Activated CD4-positive, alpha-beta T cell treated with anti-CD3 and anti-CD28 coated beads for 36 hours (primary cell): ENCODE measurements around the gene CDS2. TPM values are rescaled to one million over a fixed set of nuclear protein-coding genes. Genes with fewer than 3 reads are reported as not detected.

ENCODE experiments used
- ATAC-seq: fragments of 200-7000 bp; cut with Tn5 transposase; one replicate; pipeline ENCODE4 v1.10.0; 2021; ENCODE audit warnings: mild to moderate bottlenecking, moderate library complexity
- CTCF ChIA-PET: fragments of 350-600 bp; sonication (Branson Sonifier 250); formaldehyde crosslinking; loops from one replicate; lab custom pipeline; 2021; ENCODE audit warnings: antibody characterized with exemption; lab: Charles Lee
- POLR2A ChIA-PET: fragments of 350-600 bp; sonication (Branson Sonifier 250); formaldehyde crosslinking; loops from one replicate; lab custom pipeline; 2021; ENCODE audit warnings: antibody characterized with exemption, inconsistent platforms; lab: Charles Lee
- DNase-seq: peaks from one replicate; pipeline ENCODE4 v3.0.0-alpha.2; 2020
- H3K27ac Mint-ChIP-seq: one replicate; pipeline ENCODE4 v1.8.0; 2021; ENCODE audit warnings: mixed read lengths
- H3K27me3 Mint-ChIP-seq: one replicate; pipeline ENCODE4 v1.8.0; 2021; ENCODE audit warnings: mixed read lengths
- H3K36me3 Mint-ChIP-seq: one replicate; pipeline ENCODE4 v1.8.0; 2021; ENCODE audit warnings: low read depth, mixed read lengths
- H3K4me1 Mint-ChIP-seq: one replicate; pipeline ENCODE4 v1.8.0; 2021; ENCODE audit warnings: mixed read lengths
- H3K4me3 Mint-ChIP-seq: one replicate; pipeline ENCODE4 v1.8.0; 2021; ENCODE audit warnings: mild to moderate bottlenecking, moderate library complexity, mixed read lengths
- H3K9me3 Mint-ChIP-seq: one replicate; pipeline ENCODE4 v1.8.0; 2021; ENCODE audit warnings: low read depth, mixed read lengths
- intact Hi-C, 2 experiments: fragments of 100-400 bp; cut with DNase I in 1 of 2; cut with micrococcal nuclease in 1 of 2; formaldehyde crosslinking; loops; one replicate each; pipeline versions ENCODE4 v1.14.2 to v1.15.1; 2022 to 2024; cut with DNase I, micrococcal nuclease
- total RNA-seq, 2 experiments: library from RNA; stranded (reverse); gene quantifications; one replicate each; pipeline ENCODE4 v1.2.3, GENCODE V29; 2021

The CDS2 gene
- total RNA-seq, 2 experiments from 2014 or later = 34.3 to 41.3 TPM

- peak overlapping the region; percentile 98 for H3K27ac Mint-ChIP-seq
- peak; percentile 23 for DNase-seq
- POLR2A ChIA-PET = interaction anchor here (0.6 to 1.3 kb wide), 3 partner anchors 8 to 26 kb away, joined by 3 to 6 read pairs (median 4); partner anchors contain the start of gene CDS2
- intact Hi-C loops = loop anchor here (1.0 kb wide), 1 partner anchor 9 kb away; the partner anchor contains the start of gene CDS2 (in 2 of the 2)
- H3K4me1 Mint-ChIP-seq = peaks cover 50% of the 10 kb centered on the region
- no peaks in the 10 kb centered on the region for H3K27me3 Mint-ChIP-seq
- H3K4me3 Mint-ChIP-seq = peak overlapping the region; percentile 92
- no peak for ATAC-seq
- H3K9me3 Mint-ChIP-seq = no peaks in the 10 kb centered on the region
- CTCF ChIA-PET = interaction anchor here (0.8 to 2.5 kb wide), 2 partner anchors 18 to 109 kb away, joined by 3 to 10 read pairs; no protein-coding TSS in a partner anchor
- peaks cover 53% of the 10 kb centered on the region for H3K36me3 Mint-ChIP-seq
Observed at GRCh38 chr20:5118220-5119142, 8.3 kb upstream of the CDS2 start.

- no peaks in the 10 kb centered on the region for H3K9me3 Mint-ChIP-seq
- POLR2A ChIA-PET = interaction anchor here (0.6 to 1.3 kb wide), 2 partner anchors 8 to 27 kb away, joined by 3 to 4 read pairs; no protein-coding TSS in a partner anchor
- DNase-seq (no peak), ATAC-seq (no peak)
- no peaks in the 10 kb centered on the region for H3K27me3 Mint-ChIP-seq
- CTCF ChIA-PET = interaction anchor here (2.5 kb wide), 1 partner anchor 18 kb away, joined by 10 read pairs; no protein-coding TSS in a partner anchor
- intact Hi-C loops = loop anchor here (1.0 kb wide), 1 partner anchor 8 kb away; the partner anchor contains the start of gene CDS2 (in 2 of the 2)
- H3K27ac Mint-ChIP-seq = peak overlapping the region; percentile 98
- peaks cover 47% of the 10 kb centered on the region for H3K4me1 Mint-ChIP-seq
- H3K36me3 Mint-ChIP-seq = peaks cover 49% of the 10 kb centered on the region
- peak overlapping the region; percentile 92 for H3K4me3 Mint-ChIP-seq
Observed at GRCh38 chr20:5119143-5119434, 7.7 kb upstream of the CDS2 start.

- CTCF ChIA-PET = interaction anchor here (0.8 to 2.5 kb wide), 4 partner anchors 19 to 397 kb away, joined by 3 to 10 read pairs (median 4); no protein-coding TSS in a partner anchor
- Mint-ChIP-seq H3K36me3 (peaks cover 43% of the 10 kb centered on the region), H3K4me1 (peaks cover 42% of the 10 kb centered on the region), H3K27ac (peak within 1 kb of the TSS; percentile 98), H3K4me3 (peak within 1 kb of the TSS; percentile 92), H3K27me3 (no peaks in the 10 kb centered on the region), H3K9me3 (no peaks in the 10 kb centered on the region)
- POLR2A ChIA-PET = interaction anchor here (0.6 to 1.3 kb wide), 5 partner anchors 8 to 631 kb away, joined by 3 to 4 read pairs (median 4); no protein-coding TSS in a partner anchor
- DNase-seq (peak; percentile 99), ATAC-seq (peak; percentile 91)
- intact Hi-C loops = loop anchor here (1.0 to 10.0 kb wide), 2 partner anchors 8 to 635 kb away; partner anchors contain the start of genes CDS2 (in 2 of the 2) and SHLD1 (in 1 of the 2)
Observed at GRCh38 chr20:5119435-5120184, 7.2 kb upstream of the CDS2 start, which contains the start of gene PCNA. PCNA (minus strand) TSS chr20:5119958; CDS start chr20:5119798, 160 bp downstream.

GRCh38 chr20:5120185-5120476, 6.7 kb upstream of the CDS2 start:
- POLR2A ChIA-PET = interaction anchor here (0.6 to 1.1 kb wide), 2 partner anchors 8 to 73 kb away, joined by 4 read pairs; no protein-coding TSS in a partner anchor
- DNase-seq (no peak), ATAC-seq (no peak)
- peak overlapping the region; percentile 98 for H3K27ac Mint-ChIP-seq
- H3K4me1 Mint-ChIP-seq = peaks cover 41% of the 10 kb centered on the region
- peak overlapping the region; percentile 92 for H3K4me3 Mint-ChIP-seq
- intact Hi-C loops = loop anchor here in 1 of 2 experiments (10.0 kb wide), 1 partner anchor 635 kb away; the partner anchor contains the start of gene SHLD1
- no peaks in the 10 kb centered on the region for H3K27me3 Mint-ChIP-seq
- H3K9me3 Mint-ChIP-seq = no peaks in the 10 kb centered on the region
- CTCF ChIA-PET = interaction anchor here (0.8 to 2.5 kb wide), 4 partner anchors 20 to 397 kb away, joined by 3 to 10 read pairs (median 4); no protein-coding TSS in a partner anchor
- H3K36me3 Mint-ChIP-seq = peaks cover 38% of the 10 kb centered on the region

GRCh38 chr20:5122873-5123260, 3.9 kb upstream of the CDS2 start:
- CTCF ChIA-PET = no interaction called here

GRCh38 chr20:5127204-5127858, 523 bp downstream of the CDS2 start:
- ChIA-PET POLR2A (interaction anchor here (0.6 to 2.3 kb wide), 8 partner anchors 7 to 313 kb away, joined by 3 to 18 read pairs (median 4); no protein-coding TSS in a partner anchor), CTCF (interaction anchor here (0.7 to 5.7 kb wide), 14 partner anchors 13 to 96 kb away, joined by 3 to 104 read pairs (median 6); no protein-coding TSS in a partner anchor)
- Mint-ChIP-seq H3K4me3 (peak overlapping the region; percentile 80), H3K36me3 (peaks cover 2% of the 10 kb centered on the region), H3K27me3 (no peaks in the 10 kb centered on the region), H3K27ac (peak overlapping the region; percentile 90), H3K4me1 (peaks cover 33% of the 10 kb centered on the region), H3K9me3 (no peaks in the 10 kb centered on the region)
- DNase-seq (peak; percentile 85), ATAC-seq (peak; percentile 52)
- intact Hi-C loops = loop anchor here (1.0 to 10.0 kb wide), 7 partner anchors 8 to 823 kb away; partner anchors contain the start of genes PCNA (in 2 of the 2), MCM8 (in 1 of the 2), SHLD1 (in 1 of the 2) and TRMT6 (in 1 of the 2)

More at GRCh38 chr20:5122873-5123260, 3.9 kb upstream of the CDS2 start:
- DNase-seq (no peak), ATAC-seq (no peak)
- Mint-ChIP-seq H3K9me3 (no peaks in the 10 kb centered on the region), H3K27ac (no peak overlapping the region), H3K4me1 (peaks cover 30% of the 10 kb centered on the region), H3K4me3 (no peak overlapping the region), H3K36me3 (peaks cover 13% of the 10 kb centered on the region), H3K27me3 (no peaks in the 10 kb centered on the region)
- intact Hi-C loops = loop anchor here in 1 of 2 experiments (10.0 kb wide), 1 partner anchor 632 kb away; the partner anchor contains the start of gene SHLD1
- POLR2A ChIA-PET = no interaction called here

- Mint-ChIP-seq H3K27ac (peak overlapping the region; percentile 89), H3K9me3 (no peaks in the 10 kb centered on the region), H3K4me3 (peak overlapping the region; percentile 80), H3K27me3 (no peaks in the 10 kb centered on the region), H3K36me3 (peaks cover 2% of the 10 kb centered on the region), H3K4me1 (peaks cover 33% of the 10 kb centered on the region)
- ATAC-seq (no peak), DNase-seq (no peak)
- POLR2A ChIA-PET = interaction anchor here (0.6 to 2.3 kb wide), 4 partner anchors 8 to 314 kb away, joined by 3 to 8 read pairs (median 4); no protein-coding TSS in a partner anchor
- CTCF ChIA-PET = interaction anchor here (0.7 to 5.7 kb wide), 10 partner anchors 11 to 95 kb away, joined by 3 to 104 read pairs (median 6); no protein-coding TSS in a partner anchor
- intact Hi-C loops = loop anchor here (1.0 to 10.0 kb wide), 7 partner anchors 9 to 823 kb away; partner anchors contain the start of genes PCNA (in 2 of the 2), MCM8 (in 1 of the 2), SHLD1 (in 1 of the 2) and TRMT6 (in 1 of the 2)
Observed at GRCh38 chr20:5127859-5128424, 1.1 kb downstream of the CDS2 start.

- ChIA-PET POLR2A (interaction anchor here (0.8 to 1.3 kb wide), 3 partner anchors 9 to 63 kb away, joined by 3 to 4 read pairs (median 3); no protein-coding TSS in a partner anchor), CTCF (interaction anchor here (0.7 to 5.7 kb wide), 7 partner anchors 9 to 94 kb away, joined by 3 to 104 read pairs (median 4); no protein-coding TSS in a partner anchor)
- H3K4me3 Mint-ChIP-seq = peak overlapping the region; percentile 80
- H3K4me1 Mint-ChIP-seq = peaks cover 34% of the 10 kb centered on the region
- DNase-seq = no peak
- no peaks in the 10 kb centered on the region for H3K27me3 Mint-ChIP-seq
- no peak for ATAC-seq
- intact Hi-C loops = loop anchor here in 1 of 2 experiments (5.0 to 10.0 kb wide), 3 partner anchors 317 to 626 kb away; partner anchors contain the start of gene SHLD1
- peak overlapping the region; percentile 89 for H3K27ac Mint-ChIP-seq
- H3K36me3 Mint-ChIP-seq = peaks cover 2% of the 10 kb centered on the region
- no peaks in the 10 kb centered on the region for H3K9me3 Mint-ChIP-seq
Observed at GRCh38 chr20:5128886-5129285, 2.1 kb downstream of the CDS2 start.

- no peaks in the 10 kb centered on the region for H3K27me3 Mint-ChIP-seq
- POLR2A ChIA-PET = interaction anchor here (0.6 kb wide), 1 partner anchor 14 kb away, joined by 4 read pairs; no protein-coding TSS in a partner anchor
- intact Hi-C loops = no loop called here
- H3K27ac Mint-ChIP-seq = no peak overlapping the region
- CTCF ChIA-PET = interaction anchor here (1.0 kb wide), 1 partner anchor 61 kb away, joined by 3 read pairs; no protein-coding TSS in a partner anchor
- peaks cover 2% of the 10 kb centered on the region for H3K36me3 Mint-ChIP-seq
- H3K4me1 Mint-ChIP-seq = peaks cover 23% of the 10 kb centered on the region
- no peak for ATAC-seq
- no peak overlapping the region for H3K4me3 Mint-ChIP-seq
- no peak for DNase-seq
- no peaks in the 10 kb centered on the region for H3K9me3 Mint-ChIP-seq
Observed at GRCh38 chr20:5131502-5131901, 4.7 kb downstream of the CDS2 start.
